ENCODE results near the gene TM7SF3. TPM values are rescaled to one million over a fixed set of nuclear protein-coding genes. Genes with fewer than 3 reads are reported as not detected.

TM7SF3 gene, protein sequence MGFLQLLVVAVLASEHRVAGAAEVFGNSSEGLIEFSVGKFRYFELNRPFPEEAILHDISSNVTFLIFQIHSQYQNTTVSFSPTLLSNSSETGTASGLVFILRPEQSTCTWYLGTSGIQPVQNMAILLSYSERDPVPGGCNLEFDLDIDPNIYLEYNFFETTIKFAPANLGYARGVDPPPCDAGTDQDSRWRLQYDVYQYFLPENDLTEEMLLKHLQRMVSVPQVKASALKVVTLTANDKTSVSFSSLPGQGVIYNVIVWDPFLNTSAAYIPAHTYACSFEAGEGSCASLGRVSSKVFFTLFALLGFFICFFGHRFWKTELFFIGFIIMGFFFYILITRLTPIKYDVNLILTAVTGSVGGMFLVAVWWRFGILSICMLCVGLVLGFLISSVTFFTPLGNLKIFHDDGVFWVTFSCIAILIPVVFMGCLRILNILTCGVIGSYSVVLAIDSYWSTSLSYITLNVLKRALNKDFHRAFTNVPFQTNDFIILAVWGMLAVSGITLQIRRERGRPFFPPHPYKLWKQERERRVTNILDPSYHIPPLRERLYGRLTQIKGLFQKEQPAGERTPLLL
- polyA plus RNA-seq (2011; rRNA removed) (75.2 and 111 TPM in 2 replicates), polyA minus RNA-seq (2011; rRNA and poly(A)+ RNA removed) (49.5 and 54.7 TPM in 2 replicates)

DNA sequence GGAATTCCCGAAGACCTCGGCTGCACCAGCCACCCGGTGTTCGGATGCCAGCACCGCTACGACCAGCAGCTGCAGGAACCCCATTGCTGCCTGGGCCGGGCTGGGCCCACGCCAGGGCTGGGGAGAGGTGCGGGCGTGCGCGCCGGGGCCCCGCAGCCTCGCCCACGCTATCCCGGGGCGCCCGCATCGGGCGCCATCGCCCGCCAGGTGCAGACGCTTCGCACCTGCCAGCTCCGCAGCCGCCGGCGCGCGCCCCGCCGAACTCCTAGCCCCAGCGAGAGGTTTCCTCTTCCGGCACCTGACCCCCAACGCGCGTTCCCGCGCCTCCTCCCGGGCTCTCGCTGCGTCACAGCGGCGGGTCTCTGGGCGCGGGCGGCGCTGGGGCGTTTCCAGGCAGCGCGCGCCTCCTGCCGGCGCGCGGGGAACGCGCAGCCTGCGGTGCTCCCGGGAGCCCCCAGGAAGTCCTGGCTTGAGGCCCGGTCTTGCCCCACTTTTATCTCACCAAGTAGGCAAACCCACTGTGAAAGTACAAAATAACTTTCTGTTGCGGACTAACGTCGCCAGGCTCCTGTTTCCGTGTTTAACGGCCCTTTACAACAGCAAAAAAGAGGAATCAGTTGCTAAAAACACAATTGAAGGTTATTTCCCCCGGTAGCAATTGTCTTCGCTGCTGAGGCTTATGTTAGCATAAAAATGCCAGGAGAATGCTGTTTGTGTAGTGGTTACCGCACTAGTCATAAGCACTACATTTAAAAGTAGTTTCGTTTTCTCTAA lies at the start of gene TM7SF3:
Gene TM7SF3 (minus strand): TSS at position 300 of the 774 bp plus-strand sequence. CDS start 216 bp downstream, at position 84.
- Histone ChIP-seq H3K4me3 (ENCODE audit: low read depth, low read length) (peak within 1 kb of the TSS; percentile 89), H3K27me3 (ENCODE audit: control insufficient read depth, insufficient read depth, low read length) (no peaks in the 10 kb centered on the region), H3K36me3 (ENCODE audit: control insufficient read depth, insufficient read depth, low read length) (no peaks in the 10 kb centered on the region)
- POLR2A ChIA-PET = interaction anchor here (0.6 kb wide), 1 partner anchor 12 kb away, joined by 6 read pairs; no protein-coding TSS in a partner anchor
- peak; percentile 24 for DNase-seq (ENCODE audit: low read depth)
- CTCF ChIA-PET = interaction anchor here (0.7 to 4.9 kb wide), 27 partner anchors 8 to 309 kb away, joined by 3 to 67 read pairs (median 4); partner anchors contain the start of gene MED21
- TF ChIP-seq, protein P1, sequence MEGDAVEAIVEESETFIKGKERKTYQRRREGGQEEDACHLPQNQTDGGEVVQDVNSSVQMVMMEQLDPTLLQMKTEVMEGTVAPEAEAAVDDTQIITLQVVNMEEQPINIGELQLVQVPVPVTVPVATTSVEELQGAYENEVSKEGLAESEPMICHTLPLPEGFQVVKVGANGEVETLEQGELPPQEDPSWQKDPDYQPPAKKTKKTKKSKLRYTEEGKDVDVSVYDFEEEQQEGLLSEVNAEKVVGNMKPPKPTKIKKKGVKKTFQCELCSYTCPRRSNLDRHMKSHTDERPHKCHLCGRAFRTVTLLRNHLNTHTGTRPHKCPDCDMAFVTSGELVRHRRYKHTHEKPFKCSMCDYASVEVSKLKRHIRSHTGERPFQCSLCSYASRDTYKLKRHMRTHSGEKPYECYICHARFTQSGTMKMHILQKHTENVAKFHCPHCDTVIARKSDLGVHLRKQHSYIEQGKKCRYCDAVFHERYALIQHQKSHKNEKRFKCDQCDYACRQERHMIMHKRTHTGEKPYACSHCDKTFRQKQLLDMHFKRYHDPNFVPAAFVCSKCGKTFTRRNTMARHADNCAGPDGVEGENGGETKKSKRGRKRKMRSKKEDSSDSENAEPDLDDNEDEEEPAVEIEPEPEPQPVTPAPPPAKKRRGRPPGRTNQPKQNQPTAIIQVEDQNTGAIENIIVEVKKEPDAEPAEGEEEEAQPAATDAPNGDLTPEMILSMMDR (IDR thresholded peaks at IDR 0.05; ENCODE audit: insufficient read depth, low read depth, low read length) = peak; percentile 69

DNA sequence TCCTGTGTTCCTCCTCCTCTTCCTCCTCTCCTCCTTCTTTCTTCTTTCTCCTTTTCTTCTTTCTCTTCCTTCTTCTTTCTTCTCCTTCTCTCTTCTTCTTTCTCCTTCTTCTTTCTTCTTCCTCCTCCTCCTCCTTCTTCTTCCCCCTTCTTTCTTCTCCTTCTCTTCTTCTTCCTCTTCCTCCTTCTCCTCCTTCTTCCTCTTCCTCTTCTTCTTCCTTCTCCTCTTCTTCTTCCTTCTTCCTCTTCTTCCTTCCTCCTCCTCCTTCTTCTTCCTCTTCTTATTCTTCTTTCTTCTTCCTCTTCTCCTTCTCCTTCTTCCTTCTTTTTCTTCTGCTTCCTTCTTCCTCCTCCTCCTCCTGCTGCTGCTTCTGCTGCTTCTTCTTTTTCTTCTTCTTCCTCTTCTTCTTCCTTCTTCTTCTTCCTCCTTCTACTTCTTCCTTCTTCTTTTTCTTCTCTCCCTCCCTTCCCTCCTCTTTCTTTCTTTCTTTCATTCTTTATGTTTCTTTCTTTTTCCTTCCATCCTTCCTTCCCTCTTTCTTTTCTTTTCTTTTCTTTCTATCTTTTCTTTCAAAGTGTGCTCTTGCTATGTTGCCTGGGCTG lies 49.2 kb upstream of the TM7SF3 start:
- no peak for DNase-seq (ENCODE audit: low read depth)
- Histone ChIP-seq H3K36me3 (ENCODE audit: control insufficient read depth, insufficient read depth, low read length) (no peaks in the 10 kb centered on the region), H3K27me3 (ENCODE audit: control insufficient read depth, insufficient read depth, low read length) (no peaks in the 10 kb centered on the region), H3K4me3 (ENCODE audit: low read depth, low read length) (no peak overlapping the region)
- ChIA-PET CTCF (no interaction called here), POLR2A (no interaction called here)
- TF ChIP-seq, protein P1 (IDR thresholded peaks at IDR 0.05; ENCODE audit: insufficient read depth, low read depth, low read length) = no peak

DNA sequence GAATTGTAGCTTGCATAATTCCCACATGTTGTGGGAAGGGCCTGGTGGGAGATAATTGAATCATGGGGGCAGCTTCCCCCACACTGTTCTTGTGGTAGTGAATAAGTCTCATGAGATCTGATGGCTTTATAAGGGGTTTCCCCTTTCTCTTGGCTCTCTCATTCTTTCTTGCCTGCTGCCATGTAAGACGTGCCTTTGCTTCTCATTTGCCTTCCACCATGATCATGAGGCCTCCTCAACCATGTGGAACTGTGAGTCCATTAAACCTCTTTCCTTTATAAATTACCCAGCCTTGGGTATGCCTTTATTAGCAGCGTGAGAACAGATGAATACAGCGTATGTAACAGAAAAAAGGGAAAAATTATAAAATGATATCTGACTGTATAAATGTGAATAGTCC lies 47.1 kb upstream of the TM7SF3 start:
- Histone ChIP-seq H3K4me3 (ENCODE audit: low read depth, low read length) (no peak overlapping the region), H3K27me3 (ENCODE audit: control insufficient read depth, insufficient read depth, low read length) (no peaks in the 10 kb centered on the region), H3K36me3 (ENCODE audit: control insufficient read depth, insufficient read depth, low read length) (no peaks in the 10 kb centered on the region)
- ChIA-PET CTCF (no interaction called here), POLR2A (no interaction called here)
- TF ChIP-seq, protein P1 (IDR thresholded peaks at IDR 0.05; ENCODE audit: insufficient read depth, low read depth, low read length) = no peak
- DNase-seq (ENCODE audit: low read depth) = no peak

DNA sequence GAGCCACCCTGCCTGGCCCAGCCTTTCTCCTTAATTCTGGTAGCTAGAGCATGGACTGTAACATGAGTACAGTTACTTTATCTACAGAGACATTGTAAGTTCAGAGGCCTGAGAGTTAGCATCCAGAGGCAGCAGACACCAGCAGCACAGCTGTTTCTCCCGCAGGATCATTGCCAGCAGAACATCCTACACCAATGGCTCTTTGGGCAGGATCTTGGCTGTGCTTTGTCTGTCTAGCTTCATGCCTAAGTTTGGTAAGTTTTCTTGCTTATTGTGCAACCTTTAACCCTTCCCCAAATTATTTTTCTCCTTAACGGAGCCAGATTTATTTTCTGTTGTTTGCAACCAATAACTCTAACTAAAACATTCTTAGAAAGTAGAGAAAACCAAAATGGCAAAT lies 46.6 kb upstream of the TM7SF3 start:
- H3K36me3 ChIP-seq (ENCODE audit: control insufficient read depth, insufficient read depth, low read length) = no peaks in the 10 kb centered on the region
- CTCF ChIA-PET = interaction anchor here (1.0 to 1.2 kb wide), 2 partner anchors 21 to 45 kb away, joined by 3 to 4 read pairs; no protein-coding TSS in a partner anchor
- no peak overlapping the region for H3K4me3 ChIP-seq (ENCODE audit: low read depth, low read length)
- no peaks in the 10 kb centered on the region for H3K27me3 ChIP-seq (ENCODE audit: control insufficient read depth, insufficient read depth, low read length)
- POLR2A ChIA-PET = no interaction called here
- DNase-seq (ENCODE audit: low read depth) = no peak
- TF ChIP-seq, protein P1 (IDR thresholded peaks at IDR 0.05; ENCODE audit: insufficient read depth, low read depth, low read length) = no peak

All from BJ (cell line).